Activated CD4-positive, alpha-beta T cell treated with anti-CD3 and anti-CD28 coated beads, Interleukin-2, amount 50 U/mL, for 1 hour (primary cell): ENCODE measurements around the gene SERINC5.
"Not testable (repeated sequence)": the region's sequence is repeated elsewhere in the genome, so short reads cannot be mapped to it uniquely, and the experiment has no call there.

Experiments
- DNase-seq: peaks from one replicate; pipeline ENCODE4 v3.0.0-alpha.2; 2020

Gene SERINC5

DNA sequence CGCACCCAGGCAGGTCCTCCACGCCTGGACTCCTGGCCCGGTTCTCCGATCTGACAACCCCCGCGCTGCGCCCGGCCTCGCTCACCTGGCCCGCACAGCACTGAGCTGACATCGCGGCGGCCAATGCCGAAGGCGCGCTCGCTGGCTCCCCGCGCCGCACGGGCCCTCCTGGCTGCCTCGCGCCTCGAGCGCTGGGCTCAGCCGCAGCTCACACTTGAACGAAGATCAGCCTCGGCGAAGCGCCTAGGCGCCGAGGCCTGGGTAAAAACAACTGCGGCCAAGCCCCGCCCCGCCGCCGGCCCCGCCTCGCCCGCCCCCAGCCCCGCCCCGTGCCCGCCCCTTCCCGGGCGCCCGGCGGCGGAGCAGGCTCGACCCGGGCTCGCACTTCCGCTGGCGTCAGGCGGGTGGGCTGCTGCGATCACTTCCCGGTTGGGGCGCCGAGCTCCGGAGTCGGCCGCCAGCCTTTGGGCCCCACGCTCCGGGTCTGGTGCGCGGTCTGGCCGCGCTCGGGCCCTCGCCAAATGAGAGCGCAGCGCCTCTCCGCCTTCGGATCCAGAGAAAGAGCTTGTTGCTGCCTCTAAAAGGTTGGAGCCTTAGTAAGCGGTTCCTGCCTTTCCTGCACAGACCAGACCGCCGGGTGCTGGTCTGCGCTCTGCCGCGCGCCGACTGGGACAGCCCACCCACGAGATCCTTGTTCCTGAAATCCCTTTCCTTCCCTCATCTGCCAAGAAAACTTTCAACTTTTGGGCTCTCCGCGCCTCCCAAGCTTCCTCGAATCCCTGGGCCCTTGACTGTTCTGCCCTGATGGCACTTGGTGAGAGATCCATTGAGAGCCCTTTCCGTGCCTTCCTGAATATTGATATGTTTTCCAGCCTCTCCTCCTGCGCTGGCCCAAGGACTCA lies at the start of gene SERINC5:
Gene SERINC5 (minus strand): TSS at position 238 of the 902 bp plus-strand sequence. CDS start 126 bp downstream, at position 112.
- peak; percentile 77 for DNase-seq

DNA sequence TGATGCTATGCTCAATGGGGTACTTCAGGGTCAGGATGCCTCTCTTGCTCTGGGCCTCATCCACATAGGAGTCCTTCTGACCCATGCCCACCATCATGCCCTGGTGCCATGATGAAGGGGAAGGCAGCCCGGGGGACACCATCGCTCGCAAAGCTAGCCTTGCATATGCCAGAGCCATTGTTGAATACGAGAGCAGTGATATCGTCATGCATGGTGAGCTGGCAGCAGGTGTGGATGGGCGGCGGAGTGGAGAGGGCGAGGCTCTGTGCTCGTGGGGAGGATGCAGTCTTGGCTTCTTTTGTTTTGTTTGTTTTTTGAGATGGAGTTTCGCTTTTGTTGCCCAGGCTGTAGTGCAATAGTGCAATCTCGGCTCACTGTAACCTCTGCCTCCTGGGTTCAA lies 46.8 kb upstream of the SERINC5 start:
- DNase-seq, result no peak

DNA sequence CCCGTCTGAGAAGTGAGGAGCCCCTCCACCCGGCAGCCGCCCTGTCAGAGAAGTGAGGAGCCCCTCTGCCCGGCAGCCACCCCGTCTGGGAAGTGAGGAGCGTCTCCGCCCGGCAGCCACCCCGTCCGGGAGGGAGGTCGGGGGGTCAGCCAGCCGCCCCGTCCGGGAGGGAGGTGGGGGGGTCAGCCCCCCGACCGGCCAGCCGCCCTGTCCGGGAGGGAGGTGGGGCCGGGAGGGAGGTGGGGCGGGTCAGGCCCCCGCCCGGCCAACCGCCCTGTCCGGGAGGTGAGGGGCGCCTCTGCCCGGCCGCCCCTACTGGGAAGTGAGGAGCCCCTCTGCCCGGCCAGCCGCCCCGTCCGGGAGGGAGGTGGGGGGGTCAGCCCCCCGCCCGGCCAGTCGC lies 45.5 kb upstream of the SERINC5 start:
- not testable (repeated sequence) for DNase-seq

DNA sequence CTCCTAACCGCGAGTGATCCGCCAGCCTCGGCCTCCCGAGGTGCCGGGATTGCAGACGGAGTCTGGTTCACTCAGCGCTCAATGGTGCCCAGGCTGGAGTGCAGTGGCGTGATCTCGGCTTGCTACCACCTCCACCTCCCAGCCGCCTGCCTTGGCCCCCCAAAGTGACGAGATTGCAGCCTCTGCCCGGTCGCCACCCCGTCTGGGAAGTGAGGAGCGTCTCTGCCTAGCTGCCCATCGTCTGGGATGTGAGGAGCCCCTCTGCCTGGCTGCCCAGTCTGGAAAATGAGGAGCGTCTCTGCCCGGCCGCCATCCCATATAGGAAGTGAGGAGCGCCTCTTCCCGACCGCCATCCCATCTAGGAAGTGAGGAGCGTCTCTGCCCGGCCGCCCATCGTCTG lies 44.9 kb upstream of the SERINC5 start:
- DNase-seq, result not testable (repeated sequence)

DNA sequence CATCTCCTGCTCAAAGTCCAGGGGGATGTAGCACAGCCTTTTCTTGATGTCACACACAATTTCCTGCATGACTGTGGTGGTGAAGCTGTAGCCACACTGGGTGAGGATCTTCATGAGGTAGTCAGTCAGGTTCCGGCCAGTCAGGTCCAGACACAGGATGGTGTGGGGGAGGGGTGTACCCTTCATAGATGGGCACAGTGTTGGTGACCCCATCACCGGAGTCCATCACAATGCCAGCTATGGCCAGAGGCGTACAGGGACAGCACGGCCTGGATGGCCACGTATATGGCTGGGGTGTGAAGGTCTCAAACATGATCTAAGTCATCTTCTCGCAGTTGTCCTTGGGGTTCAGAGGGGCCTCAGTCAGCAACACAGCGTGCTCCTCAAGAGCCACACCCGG lies 44.3 kb upstream of the SERINC5 start:
- DNase-seq, result no peak

DNA sequence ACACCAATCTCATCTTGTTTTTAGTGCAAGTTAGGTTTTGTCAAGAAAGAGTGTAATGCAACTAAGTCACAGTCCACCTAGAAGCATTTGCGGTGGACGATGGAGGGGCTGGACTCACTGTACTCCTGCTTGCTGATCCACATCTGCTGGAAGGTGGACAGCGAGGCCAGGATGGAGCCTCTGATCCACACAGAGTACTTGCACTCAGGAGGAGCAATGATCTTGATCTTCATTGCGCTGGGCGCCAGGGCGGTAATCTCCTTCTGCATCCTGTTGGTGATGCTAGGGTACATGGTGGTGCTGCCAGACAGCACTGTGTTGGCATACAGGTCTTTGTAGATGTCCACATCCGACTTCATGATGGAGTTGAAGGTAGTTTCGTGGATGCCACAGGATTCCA lies 43.8 kb upstream of the SERINC5 start:
- no peak for DNase-seq

DNA sequence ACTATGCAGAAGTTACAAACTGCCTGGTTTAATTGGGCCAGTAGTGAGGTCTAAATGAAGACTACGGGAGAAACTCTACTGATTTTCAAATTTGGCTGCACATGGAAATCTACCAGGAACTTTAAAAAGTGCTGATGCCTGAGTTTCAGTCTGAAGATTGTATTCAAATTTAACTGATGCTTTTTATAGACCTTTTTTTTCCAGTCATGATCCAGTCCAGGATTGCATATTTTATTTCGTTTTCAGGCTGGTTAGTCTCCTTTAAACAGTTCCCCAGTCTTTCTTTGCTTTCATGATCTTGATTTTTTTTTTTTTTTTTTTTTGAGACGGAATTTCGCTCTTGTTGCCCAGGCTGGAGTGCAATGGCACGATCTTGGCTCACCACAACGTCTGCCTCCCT lies 40.3 kb upstream of the SERINC5 start:
- no peak for DNase-seq

DNA sequence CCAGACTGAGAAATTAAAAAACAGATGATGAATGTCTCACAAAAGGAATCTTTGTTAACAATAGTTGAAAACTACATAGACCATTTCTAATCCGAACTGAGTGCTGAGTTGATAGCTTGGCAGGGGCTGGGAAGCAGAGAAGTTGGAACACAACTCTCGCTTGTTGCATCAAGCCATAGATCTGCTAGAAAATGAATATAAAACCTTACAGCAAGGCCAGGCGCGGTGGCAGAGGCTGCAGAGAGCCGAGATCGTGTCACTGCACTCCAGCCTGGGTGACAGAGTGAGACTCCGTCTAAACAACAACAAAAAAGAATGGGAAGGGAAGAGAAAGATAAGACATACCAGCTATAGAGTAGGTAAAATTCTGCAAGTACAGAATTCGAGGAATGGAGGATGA lies 35.9 kb upstream of the SERINC5 start:
- DNase-seq, result no peak

DNA sequence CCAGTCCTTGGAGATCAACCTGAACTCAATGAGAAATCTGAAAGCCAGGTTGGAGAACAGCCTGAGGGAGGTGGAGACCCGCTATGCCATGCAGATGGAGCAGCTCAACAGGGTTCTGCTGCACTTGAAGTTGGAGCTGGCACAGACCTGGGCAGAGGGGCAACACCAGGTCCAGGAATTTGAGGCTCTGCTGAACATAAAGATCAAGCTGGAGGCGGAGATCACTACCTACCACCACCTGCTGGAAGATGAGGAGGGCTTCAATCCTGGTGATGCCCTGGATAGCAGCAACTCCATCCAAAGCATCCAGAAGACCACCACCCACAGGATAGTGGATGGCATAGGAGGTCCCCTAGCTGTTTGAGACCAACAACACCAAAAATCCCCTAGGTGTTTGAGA lies 33.5 kb upstream of the SERINC5 start:
- no peak for DNase-seq

DNA sequence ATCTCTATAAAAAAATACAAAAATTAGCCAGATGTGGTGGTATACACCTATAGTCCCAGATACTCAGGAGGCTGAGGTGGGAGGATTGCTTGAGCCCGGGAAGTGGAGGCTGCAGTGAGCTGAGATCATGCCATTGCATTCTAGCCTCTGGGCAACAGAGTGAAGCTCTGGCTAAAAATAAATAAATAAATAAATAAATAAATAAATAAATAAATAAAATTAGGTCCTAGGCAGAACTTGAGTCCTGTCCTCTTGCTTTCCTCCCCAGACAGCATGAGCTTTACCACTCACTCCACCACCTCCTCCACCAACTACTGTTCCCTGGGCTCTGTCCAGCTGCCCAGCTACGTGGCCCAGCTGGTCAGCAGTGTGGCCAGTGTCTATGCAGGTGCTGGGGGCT lies 32.3 kb upstream of the SERINC5 start:
- DNase-seq, result no peak

DNA sequence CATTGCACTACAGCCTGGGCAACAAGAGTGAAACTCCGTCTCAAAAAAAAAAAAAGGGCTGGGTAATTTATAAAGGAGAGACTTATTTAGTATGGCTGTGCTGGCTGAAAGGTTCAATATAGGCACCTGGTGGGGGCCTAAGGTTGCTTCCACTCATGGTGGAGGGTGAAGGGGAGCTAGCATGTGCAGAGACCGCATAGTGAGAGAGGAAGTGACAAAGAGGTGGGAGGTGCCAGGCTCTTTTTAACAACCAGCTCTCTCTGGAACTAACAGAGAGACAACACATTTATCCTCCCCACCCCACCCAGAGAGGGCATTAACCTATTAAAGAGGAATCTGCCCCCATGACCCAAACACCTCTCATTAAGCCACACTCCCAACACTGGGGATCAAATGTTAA lies 28.9 kb upstream of the SERINC5 start:
- DNase-seq, result no peak

DNA sequence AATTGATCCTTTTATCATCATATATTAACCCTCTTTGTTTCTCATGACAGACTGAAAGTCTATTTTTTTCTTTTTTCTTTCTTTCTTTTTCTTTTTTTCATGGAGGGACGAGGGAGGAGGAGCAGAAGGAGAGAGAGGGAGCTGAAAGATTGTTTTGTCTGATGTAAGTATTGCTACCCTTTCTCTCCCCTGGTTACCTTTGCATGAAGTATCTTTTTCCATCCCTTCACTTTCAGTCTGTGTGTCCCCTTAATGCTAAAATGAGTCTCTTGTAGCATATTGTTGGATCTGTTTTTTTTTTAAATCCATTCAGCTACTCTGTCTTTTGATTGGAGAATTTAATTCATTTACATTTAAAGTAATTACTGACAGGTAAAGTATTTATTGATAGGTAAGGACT lies 27.5 kb upstream of the SERINC5 start:
- no peak for DNase-seq

DNA sequence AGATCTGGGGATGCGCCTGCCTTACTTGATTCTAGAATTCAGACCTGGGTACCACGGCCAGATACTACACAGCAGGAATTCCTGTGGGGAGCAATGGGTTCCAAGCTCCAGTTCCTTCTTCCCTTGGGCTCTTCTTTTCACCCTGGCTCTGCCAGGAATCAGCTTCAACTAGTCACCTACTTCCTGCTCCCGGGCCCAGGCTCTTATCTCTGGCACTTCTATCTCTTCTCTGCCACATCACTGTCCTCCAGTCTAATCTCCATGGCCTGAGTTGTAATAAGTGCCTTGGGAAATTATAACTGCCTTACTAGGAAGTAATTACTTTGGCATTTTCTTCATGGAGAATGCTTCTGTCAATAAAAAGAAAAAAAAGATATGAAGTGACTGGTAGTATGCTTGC lies 26.2 kb upstream of the SERINC5 start:
- no peak for DNase-seq

DNA sequence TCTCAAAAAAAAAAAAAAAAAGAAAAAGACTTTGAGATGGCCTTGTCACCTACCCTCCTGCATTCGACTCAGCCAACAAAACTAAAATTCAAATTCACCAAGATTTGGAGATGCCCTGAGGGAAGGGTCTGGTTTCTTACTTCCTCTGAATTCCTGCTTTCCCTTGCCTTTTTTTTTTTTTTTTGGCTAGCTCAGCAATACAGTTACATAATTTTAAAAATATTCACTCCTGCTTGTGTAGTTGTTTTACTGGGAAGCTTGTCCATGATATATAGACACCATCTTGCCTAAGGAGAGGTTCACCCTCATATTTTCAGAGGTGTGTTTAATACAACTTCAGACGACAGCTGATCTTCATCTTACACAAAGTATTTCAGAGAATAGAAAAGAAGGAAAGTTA lies 21.3 kb upstream of the SERINC5 start:
- DNase-seq, result no peak

DNA sequence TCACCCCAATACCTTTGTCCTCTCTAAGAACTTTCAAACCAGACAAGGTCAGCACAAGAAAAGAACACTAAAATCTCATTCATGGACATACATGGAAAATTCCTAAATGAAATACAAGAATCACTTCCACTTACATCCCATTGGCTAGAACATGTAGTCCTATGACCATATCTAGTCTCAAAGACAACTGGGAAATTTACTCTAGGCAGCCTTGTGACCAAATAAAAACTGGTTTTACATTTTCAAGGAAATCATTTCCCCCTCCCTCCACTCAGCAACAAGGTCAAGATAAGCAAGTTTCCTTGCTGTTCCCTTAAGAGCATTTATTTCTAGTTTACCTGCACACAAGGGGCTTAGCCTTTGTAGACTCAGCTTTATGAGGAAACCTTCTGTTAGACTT lies 20.3 kb upstream of the SERINC5 start:
- DNase-seq, result no peak

DNA sequence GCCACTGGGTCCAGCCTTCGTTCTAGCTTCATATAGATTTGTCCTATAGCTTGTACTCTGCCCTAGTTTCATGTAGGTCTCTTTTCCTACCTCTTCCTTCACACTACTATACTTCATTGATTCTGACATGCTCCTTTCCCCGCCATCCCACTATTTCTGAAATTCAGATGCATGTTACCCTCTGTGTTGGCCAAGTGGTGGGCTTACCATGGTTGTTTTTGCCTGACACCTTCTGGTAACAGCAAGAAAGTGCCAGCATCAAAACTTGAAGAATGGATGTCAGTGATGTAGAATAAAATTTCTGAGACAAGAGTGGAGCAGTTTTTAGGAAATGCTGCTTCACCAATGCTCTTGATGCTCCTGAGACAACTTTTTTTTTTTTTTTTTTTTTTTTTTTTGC lies 19.5 kb upstream of the SERINC5 start:
- no peak for DNase-seq

DNA sequence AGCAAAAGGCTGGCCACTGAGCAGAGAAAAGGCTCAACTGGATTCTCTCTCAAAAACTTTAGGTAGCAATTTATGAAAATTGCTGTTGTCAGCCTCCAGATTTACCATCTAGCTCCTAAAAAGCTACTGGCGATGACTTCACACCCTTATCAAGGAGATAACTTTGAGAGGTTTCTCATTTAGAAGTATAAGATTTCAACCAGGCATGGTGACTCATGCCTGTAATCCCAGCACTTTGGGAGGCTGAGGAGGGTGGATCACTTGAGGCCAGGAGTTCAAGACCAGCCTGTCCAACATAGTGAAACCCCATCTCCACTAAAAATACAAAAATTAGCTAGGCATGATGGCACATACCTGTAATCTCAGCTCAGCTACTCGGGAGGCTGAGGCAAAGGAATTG lies 14.7 kb upstream of the SERINC5 start:
- not testable (repeated sequence) for DNase-seq

DNA sequence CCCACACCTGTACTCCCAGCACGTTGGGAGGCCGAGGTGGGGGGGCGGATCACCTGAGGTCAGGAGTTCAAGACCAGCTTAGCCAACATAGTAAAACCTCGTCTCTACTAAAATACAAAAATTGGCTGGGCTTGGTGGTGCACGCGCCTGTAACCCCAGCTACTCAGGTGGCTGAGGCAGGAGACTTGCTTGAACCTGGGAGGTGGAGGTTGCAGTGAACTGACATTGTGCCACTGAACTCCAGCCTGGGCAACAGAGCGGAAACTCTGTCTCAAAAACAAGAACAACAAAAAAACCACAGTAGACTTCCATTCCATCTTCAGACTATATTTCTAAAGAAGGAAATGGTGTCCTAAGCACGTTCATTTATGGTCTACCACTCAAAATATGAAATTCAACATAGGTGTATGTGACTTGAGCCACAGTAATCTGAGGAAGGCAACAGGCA lies 14.2 kb upstream of the SERINC5 start:
- DNase-seq, result peak; percentile 51

DNA sequence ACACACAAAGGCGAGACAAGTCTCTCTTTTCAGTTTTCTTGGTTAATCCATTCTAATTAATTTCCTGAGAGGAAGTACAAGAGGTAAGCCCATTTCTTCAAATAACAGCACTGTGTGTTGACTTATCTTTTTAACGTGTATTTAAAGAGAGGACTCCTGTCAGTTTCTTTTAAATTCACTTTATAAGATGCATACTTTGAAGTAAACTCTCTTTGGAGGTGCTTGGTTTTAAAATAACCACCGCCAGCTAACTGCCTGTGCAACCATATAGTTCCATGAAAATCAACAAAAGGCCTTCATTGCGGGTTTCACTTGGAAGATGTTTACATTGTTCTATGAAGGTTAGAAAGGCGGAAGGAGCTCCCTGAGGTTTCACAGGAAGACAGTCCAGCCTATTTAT lies 13.1 kb upstream of the SERINC5 start:
- no peak for DNase-seq

DNA sequence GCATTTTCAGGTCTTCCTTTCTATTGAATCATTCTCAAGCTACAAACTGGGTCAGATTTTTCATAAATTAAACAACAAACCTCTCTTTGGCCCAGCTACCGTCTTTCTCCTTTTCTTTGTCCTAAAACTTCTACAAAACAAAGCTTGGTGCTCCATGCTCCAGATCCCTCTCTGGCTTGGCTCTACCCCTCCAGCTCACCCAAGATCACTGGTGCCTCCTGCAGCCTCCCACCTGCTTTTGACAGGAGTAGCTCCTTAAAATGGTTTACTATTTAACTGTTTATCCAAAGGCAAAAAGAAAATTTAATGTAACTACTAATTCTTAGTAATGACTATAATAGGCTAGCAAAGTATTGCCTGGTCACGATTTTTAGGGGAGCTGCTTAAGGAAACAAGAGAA lies 10.7 kb upstream of the SERINC5 start:
- DNase-seq, result no peak

DNA sequence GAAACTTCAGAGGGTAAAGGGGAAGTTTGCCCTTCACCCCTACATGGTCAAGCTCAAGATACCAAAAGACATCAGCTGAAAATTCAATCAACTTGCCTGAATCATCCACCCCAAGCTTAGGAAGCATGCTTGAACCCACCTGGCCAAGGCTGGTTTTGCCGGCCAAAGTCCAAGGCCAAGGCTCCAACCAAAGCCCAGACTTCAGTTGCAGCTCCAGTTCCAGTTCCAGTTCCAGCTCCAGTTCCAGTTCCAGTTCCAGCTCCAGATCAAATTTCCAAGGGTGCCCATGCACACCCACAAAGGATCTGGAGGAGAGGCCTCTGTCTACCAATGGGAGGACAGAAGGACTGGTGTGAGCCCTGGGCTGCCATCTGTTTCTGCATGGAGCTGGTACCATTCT lies 4.6 kb upstream of the SERINC5 start:
- no peak for DNase-seq

DNA sequence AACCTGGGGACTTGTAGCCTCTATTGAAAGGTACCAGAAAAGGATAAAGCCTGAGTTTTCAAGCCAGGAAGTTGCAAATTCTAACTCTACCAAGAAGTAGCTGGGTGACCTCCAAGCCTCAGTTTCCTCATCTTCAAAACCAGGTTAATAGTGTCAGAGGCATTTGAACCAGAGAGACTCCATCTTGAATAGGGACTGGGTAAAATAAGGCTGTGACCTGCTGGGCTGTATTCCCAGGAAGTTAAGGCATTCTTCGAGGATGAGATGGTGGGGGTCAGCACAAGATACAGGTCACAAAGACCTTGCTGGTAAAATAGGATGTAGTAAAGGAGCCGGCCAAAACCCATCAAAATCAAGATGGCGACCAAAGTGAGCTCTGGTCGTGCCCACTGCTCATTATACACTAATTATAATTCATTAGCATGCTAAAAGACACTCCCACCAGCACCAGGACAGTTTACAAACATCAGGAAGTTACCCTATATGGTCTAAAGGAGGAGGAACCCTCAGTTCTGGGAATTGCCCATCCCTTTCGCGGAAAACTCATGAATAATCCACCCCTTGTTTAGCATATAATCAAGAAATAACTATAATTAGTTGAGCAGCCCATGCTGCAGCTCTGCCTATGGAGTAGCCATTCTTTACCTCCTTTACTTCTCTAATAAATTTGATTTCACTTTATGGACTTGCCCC lies 3.8 kb upstream of the SERINC5 start:
- DNase-seq, result no peak

DNA sequence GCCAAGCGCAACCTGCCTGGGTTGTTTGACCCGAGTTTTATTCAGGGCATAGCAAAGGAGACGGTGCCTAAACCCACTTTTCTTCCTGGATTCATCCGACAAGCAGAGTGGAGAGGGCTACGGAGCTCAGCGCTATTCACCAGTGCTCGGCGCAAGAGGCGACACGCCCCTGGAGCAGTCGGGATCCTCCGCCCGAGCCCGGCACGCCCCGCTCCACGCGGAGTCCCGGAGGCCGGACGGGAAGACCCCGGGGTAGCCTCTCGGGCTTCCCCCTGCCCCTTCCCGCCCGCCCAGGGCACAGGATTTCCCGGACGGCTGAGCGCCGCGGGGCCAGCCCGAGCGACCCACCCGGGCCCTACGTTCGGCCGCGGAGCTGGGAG lies 427 bp downstream of the SERINC5 start:
- peak; percentile 17 for DNase-seq

DNA sequence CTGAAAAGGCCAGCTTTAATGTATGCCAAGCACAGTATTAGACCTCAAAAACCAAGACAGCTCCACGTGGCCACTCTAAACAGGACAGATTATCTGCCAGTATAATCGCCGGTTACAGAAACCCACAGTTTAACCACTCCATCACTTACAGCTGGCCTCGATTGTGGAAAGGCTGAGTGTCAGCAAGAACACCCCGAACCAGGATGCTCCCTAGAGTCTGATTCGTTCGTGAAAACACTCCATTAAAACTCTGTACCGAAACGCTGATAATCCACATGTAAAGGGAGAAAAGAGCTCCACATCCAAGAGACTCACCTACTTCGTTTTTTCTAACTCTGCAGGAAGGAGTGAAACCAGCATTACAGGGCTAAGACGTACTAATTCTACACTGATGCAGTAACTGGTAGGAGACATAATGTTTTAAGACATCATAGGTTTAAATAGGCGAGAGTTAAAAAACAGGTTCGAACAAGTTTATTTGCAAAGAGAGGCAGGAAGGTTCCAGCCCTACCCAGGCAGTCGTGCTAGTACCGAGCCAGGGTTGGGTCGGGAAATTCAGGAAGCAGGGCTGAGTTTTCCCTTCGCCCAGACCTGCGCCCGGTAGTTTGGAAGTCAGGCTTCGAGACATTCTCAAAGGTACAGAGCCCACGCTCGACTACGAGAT lies 949 bp downstream of the SERINC5 start:
- DNase-seq, result no peak
